ENCODE results near the gene ARHGEF18.

The ARHGEF18 gene

GRCh38 chr19:7386769-7387168, 38.0 kb downstream of the ARHGEF18 start:
- DNase-seq = no peak

- DNase-seq = no peak
These were observed 42.5 kb downstream of the ARHGEF18 start for GRCh38 chr19:7391218-7391670.

- DNase-seq = no peak
These were observed 44.7 kb downstream of the ARHGEF18 start for GRCh38 chr19:7393459-7393858.

GRCh38 chr19:7393939-7394730, 45.4 kb downstream of the ARHGEF18 start:
- DNase-seq = no peak

GRCh38 chr19:7394731-7395359, 46.1 kb downstream of the ARHGEF18 start:
- DNase-seq = peak; percentile 75

- DNase-seq = no peak
These were observed 46.8 kb downstream of the ARHGEF18 start for GRCh38 chr19:7395360-7396066.

- DNase-seq = no peak
These were observed 49.0 kb downstream of the ARHGEF18 start for GRCh38 chr19:7397687-7398086.

Measured in NCI-H2029 (cell line).